Caki2 (cell line): ENCODE measurements around the gene EDEM3. TPM values are rescaled to one million over a fixed set of nuclear protein-coding genes. Genes with fewer than 3 reads are reported as not detected.
"Not testable (repeated sequence)": the region's sequence is repeated elsewhere in the genome, so short reads cannot be mapped to it uniquely, and the experiment has no call there.

ENCODE experiments used
- DNase-seq: peaks from one replicate; pipeline ENCODE4 v3.0.0-alpha.2; 2015; ENCODE audit warnings: low read depth
- in situ Hi-C: cut with HindIII; loops from 2 replicates; pipeline ENCODE4 v1.10.0; 2016; ENCODE audit warnings: low sequenced_read_pairs, low pct_unique_long_range_greater_than_20kb, mixed read lengths
- total RNA-seq: library from RNA; depleted of rRNA; stranded (reverse); fragments of >200 nt; shearing (Covaris generic); gene quantifications from 2 replicates; pipeline ENCODE4 v1.2.3, GENCODE V29; 2014; ENCODE audit warnings: low replicate concordance; rRNA removed

The EDEM3 gene
- 4.4 and 8.8 TPM in 2 replicates for total RNA-seq

GRCh38 chr1:184754476-184755225 is at the start of gene EDEM3:
TSS of gene EDEM3 (minus strand) at chr1:184754858. CDS start at chr1:184754646, 212 bp downstream.
- peak; percentile 99 for DNase-seq

GRCh38 chr1:184804220-184804619 is 49.6 kb upstream of the EDEM3 start:
- no peak for DNase-seq
- in situ Hi-C loops: no loop called here

More at GRCh38 chr1:184754476-184755225, at the start of gene EDEM3:
- in situ Hi-C loops: no loop called here

- DNase-seq: no peak
- in situ Hi-C loops: no loop called here
These were observed 48.5 kb upstream of the EDEM3 start for GRCh38 chr1:184803180-184803492.

GRCh38 chr1:184802354-184803179 is 47.9 kb upstream of the EDEM3 start:
- in situ Hi-C loops: no loop called here
- no peak for DNase-seq

- DNase-seq: no peak
- in situ Hi-C loops: no loop called here
These were observed 46.8 kb upstream of the EDEM3 start for GRCh38 chr1:184801503-184801902.

GRCh38 chr1:184800876-184801275 is 46.2 kb upstream of the EDEM3 start:
- in situ Hi-C loops: no loop called here

GRCh38 chr1:184793967-184794366 is 39.3 kb upstream of the EDEM3 start:
- in situ Hi-C loops: no loop called here
- DNase-seq: no peak

More at GRCh38 chr1:184800876-184801275, 46.2 kb upstream of the EDEM3 start:
- no peak for DNase-seq

GRCh38 chr1:184792450-184792969 is 37.9 kb upstream of the EDEM3 start:
- in situ Hi-C loops: no loop called here
- DNase-seq: peak; percentile 40

- no peak for DNase-seq
- in situ Hi-C loops: no loop called here
These were observed 36.9 kb upstream of the EDEM3 start for GRCh38 chr1:184791550-184791900.

- in situ Hi-C loops: no loop called here
These were observed 36.2 kb upstream of the EDEM3 start for GRCh38 chr1:184790642-184791549.

GRCh38 chr1:184789884-184790283 is 35.2 kb upstream of the EDEM3 start:
- no peak for DNase-seq
- in situ Hi-C loops: no loop called here

More at GRCh38 chr1:184790642-184791549, 36.2 kb upstream of the EDEM3 start:
- no peak for DNase-seq

GRCh38 chr1:184788970-184789369 is 34.3 kb upstream of the EDEM3 start:
- DNase-seq: no peak
- in situ Hi-C loops: no loop called here

GRCh38 chr1:184785529-184785928 is 30.9 kb upstream of the EDEM3 start:
- DNase-seq: no peak
- in situ Hi-C loops: no loop called here

- in situ Hi-C loops: not testable (repeated sequence)
These were observed 29.1 kb upstream of the EDEM3 start for GRCh38 chr1:184783723-184784122.

GRCh38 chr1:184781941-184782340 is 27.3 kb upstream of the EDEM3 start:
- in situ Hi-C loops: no loop called here
- DNase-seq: no peak

More at GRCh38 chr1:184783723-184784122, 29.1 kb upstream of the EDEM3 start:
- not testable (repeated sequence) for DNase-seq

- DNase-seq: no peak
- in situ Hi-C loops: no loop called here
These were observed 21.2 kb upstream of the EDEM3 start for GRCh38 chr1:184775885-184776284.

- DNase-seq: no peak
- in situ Hi-C loops: no loop called here
These were observed 20.7 kb upstream of the EDEM3 start for GRCh38 chr1:184775329-184775728.

- in situ Hi-C loops: no loop called here
- DNase-seq: no peak
These were observed 19.2 kb upstream of the EDEM3 start for GRCh38 chr1:184773762-184774320.
